HG02642 (cell line): ENCODE data around the gene LRRC8C.
A peak's percentile ranks its signal among the peaks of the same experiment; 100 is the strongest.
"Not testable (repeated sequence)": the region's sequence is repeated elsewhere in the genome, so short reads cannot be mapped to it uniquely, and the experiment has no call there.

ENCODE experiments used
- ATAC-seq: cut with Tn5 transposase; IDR thresholded peaks from one replicate; pipeline ENCODE4 v1.9.1; 2021; ENCODE audit warnings: mild to moderate bottlenecking; ENCODE audit not compliant: unreplicated experiment, poor library complexity

LRRC8C gene

GRCh38 chr1:89632657-89633247 is at the start of gene LRRC8C:
TSS of gene LRRC8C (plus strand) at chr1:89633120. CDS start at chr1:89686474, 53,354 bp downstream.
- peak; percentile 90 for ATAC-seq

GRCh38 chr1:89584211-89584610 is 48.7 kb upstream of the LRRC8C start:
- ATAC-seq: no peak

- ATAC-seq: no peak
Observed at GRCh38 chr1:89584781-89585180, 48.1 kb upstream of the LRRC8C start.

- ATAC-seq: no peak
Observed at GRCh38 chr1:89587729-89588161, 45.2 kb upstream of the LRRC8C start.

GRCh38 chr1:89588480-89588879 is 44.4 kb upstream of the LRRC8C start:
- no peak for ATAC-seq

GRCh38 chr1:89589515-89589914 is 43.4 kb upstream of the LRRC8C start:
- ATAC-seq: no peak

- ATAC-seq: no peak
Observed at GRCh38 chr1:89590341-89591080, 42.4 kb upstream of the LRRC8C start.

GRCh38 chr1:89592861-89593302 is 40.0 kb upstream of the LRRC8C start:
- not testable (repeated sequence) for ATAC-seq

GRCh38 chr1:89594096-89594740 is 38.7 kb upstream of the LRRC8C start:
- no peak for ATAC-seq

- ATAC-seq: no peak
Observed at GRCh38 chr1:89596698-89597097, 36.2 kb upstream of the LRRC8C start.

- no peak for ATAC-seq
Observed at GRCh38 chr1:89598450-89599331, 34.2 kb upstream of the LRRC8C start.

- ATAC-seq: no peak
Observed at GRCh38 chr1:89599332-89599630, 33.6 kb upstream of the LRRC8C start.

- ATAC-seq: no peak
Observed at GRCh38 chr1:89600451-89601224, 32.3 kb upstream of the LRRC8C start.

- ATAC-seq: no peak
Observed at GRCh38 chr1:89602871-89603404, 30.0 kb upstream of the LRRC8C start.

GRCh38 chr1:89603651-89604413 is 29.1 kb upstream of the LRRC8C start:
- ATAC-seq: no peak

- no peak for ATAC-seq
Observed at GRCh38 chr1:89604414-89604735, 28.5 kb upstream of the LRRC8C start.

GRCh38 chr1:89605692-89606091 is 27.2 kb upstream of the LRRC8C start:
- ATAC-seq: no peak

- ATAC-seq: no peak
Observed at GRCh38 chr1:89606227-89606980, 26.5 kb upstream of the LRRC8C start.
